Daoy (cell line): ENCODE results near the gene IDI1. TPM values are rescaled to one million over a fixed set of nuclear protein-coding genes. Genes with fewer than 3 reads are reported as not detected.
A peak's percentile ranks its signal among the peaks of the same experiment; 100 is the strongest.
"Not testable (repeated sequence)": the region's sequence is repeated elsewhere in the genome, so short reads cannot be mapped to it uniquely, and the experiment has no call there.

Experiments used
- DNase-seq: peaks from one replicate; pipeline ENCODE4 v3.0.0-alpha.2; 2015; ENCODE audit warnings: low read depth
- total RNA-seq: library from RNA; depleted of rRNA; stranded (reverse); fragments of >200 nt; shearing (Covaris generic); gene quantifications from 2 replicates; pipeline ENCODE4 v1.2.3, GENCODE V29; 2014

Gene IDI1
- total RNA-seq, 1 experiment from 2014 or later, result 50.8 TPM

DNA sequence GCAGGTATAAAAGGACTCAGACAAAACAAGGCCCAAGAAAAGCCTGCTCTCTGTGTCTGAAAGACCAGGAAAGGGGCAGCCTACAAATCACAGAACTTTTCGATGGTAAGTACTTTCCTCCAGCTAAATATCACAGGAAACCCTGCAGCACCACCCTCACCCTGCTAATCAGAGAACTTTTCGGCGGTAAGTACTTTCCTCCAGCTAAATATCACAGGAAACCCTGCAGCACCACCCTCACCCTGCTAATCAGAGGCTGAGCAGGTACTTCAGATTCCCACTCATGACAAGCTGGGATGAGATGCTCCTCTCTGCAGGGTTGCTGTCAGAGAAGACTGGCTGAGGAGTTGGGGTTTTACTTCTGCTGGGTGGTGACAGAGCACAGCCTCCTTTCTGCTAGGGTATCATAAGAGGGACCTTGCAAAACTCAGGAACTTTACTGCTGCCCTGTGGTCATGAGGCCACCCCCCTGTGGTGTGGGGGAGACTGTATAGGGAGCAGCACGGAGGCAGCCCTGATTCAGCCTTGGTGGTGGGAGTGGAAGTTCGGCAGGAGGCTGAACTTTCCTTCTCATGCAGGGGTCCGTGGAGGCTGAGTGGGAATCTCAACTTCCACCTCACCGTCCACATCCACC is 14.4 kb upstream of the IDI1 start:
- no peak for DNase-seq

DNA sequence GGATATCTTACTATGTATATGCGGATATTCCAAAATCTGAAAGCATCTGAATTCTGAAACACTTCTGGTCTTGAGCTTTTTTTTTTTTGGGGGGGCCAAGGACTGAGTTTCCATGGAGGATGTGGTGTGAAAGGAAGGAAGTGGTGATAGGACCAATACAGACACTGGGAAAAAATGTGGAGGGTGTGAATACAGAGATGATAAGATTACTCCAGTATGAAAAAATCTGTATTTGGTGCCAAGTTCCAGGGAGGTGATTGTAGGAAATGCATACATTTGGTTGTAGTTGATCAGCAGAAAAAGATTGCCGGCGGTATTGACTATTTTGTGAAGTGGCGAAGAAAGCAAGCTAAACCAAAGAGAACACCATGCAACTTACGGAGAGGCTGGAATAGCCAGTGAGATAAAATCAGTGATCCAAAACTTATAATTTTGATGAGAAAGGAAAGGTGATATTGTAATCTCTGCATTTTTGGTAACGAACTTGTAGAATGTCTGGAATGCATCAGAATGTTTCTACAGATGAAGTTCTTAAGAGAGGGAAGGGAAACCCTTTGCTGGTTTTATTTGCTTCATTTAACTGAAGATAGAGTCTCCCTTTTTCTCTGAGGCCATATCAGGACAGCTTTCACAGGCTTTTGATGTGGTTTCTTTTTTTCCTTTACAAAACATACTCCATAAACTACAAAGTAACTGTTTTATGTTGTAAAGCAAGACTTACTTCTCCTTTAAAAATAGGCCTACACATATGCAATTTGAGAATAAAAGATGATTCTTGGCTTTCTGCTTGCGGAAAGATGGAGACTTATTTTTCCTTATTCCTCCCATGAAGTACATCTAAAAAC is 13.2 kb upstream of the IDI1 start:
- peak; percentile 46 for DNase-seq

DNA sequence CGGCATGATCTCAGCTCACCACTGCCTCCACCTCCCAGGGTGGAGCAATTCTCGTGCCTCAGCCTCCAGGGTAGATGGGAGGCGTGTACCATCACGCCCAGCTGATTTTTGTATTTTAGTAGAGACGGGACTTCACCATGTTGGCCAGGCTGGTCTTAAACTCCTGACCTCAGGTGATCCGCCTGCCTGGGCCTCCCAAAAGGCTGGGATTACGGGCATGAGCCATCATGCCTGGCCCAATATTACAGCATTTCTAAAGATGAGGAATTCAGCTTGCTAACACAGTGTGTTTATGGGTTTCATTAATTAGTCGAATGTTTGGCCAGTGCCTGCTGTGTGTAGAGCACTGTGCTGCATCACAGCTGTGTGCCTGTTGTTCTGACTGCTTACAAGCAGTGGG is 11.0 kb upstream of the IDI1 start:
- no peak for DNase-seq

DNA sequence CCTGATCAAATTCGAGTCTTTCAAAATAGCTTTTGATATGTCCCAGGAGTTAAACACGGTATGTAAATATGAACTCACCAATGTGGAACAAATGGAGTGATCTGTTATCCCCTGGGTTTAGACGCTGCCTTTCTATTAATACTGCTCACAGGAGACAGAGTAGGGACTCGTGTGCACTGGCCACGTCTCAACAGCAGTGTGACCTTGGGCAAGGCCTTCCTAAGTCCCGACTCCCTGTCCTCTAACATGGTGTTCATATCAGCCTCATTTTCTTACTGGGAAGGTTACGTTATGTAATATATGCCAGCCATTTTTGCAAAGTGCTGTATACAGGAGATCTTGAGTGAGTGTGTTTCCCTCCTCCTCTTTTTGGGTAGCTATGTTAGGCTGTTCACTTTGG is 9.1 kb upstream of the IDI1 start:
- no peak for DNase-seq

DNA sequence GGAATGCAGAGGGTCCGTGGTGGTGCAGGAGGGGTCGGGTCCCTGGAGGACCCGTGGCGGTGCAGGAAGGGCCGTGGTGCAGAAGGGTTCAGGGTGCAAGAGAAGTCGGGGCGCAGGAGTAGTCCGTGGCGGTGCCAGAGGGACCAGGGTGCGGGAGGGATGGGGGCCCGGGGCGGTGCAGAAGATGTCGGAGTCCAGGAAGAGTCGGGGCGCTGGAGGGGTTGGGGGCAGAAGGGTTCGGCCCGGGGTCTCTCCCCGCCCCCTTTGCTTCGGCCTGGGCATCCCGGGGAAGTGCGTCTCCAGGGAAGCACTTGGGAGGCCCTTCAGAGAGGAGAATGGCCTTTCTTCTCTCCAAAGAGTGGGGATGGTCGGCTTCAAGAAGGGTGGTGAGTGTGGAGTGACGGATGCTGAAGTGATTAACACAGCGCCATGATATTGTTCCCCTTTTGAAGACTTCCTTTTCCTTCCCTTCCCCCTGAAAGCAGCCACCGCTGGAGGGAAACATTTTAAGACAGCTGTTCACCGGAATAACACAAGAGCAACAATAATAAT is 8.3 kb upstream of the IDI1 start:
- DNase-seq, result no peak

DNA sequence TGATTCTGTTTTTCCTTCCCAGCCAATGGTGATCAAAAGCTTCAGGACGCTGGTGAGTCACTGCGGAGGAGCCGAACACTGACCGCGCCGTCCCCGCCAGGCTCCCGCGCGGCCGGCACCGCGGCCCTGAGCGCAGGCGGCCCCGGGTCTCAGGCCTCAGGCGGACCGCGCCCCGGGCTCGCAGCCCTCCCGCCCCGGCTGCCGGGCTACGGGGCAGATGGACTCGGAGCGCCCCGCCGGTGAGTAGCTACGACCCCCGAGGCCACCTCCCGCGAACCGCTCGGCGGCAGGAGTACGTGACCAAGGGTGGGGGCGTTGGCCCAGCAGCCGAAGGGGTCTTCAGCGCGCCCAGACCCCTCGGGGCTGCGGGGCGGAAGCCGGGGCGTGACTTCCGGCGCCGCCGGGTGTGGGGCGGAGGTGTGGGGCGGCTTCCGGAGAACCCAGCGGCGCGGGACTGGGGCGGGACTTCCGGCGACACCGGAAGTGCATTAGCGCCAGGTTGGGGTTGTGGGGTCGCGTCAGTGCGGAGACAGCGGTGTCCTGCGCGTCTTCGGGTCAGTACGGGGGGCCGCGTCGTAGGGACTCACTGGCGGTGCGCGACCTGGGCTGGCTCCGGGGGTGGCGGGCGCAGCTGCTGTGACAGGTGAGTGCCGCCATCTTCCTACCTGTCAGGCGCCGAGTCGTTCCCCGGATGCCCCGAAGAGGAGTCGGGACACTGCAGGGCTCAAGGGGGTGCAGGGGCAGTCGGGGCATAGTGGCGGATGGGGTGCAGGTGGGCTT is 7.6 kb upstream of the IDI1 start, which contains the start of gene WDR37:
TSS of gene WDR37 (plus strand) at position 60 of the 780 bp plus-strand sequence. CDS start 15,771 bp downstream, outside the sequence.
- peak; percentile 84 for DNase-seq

DNA sequence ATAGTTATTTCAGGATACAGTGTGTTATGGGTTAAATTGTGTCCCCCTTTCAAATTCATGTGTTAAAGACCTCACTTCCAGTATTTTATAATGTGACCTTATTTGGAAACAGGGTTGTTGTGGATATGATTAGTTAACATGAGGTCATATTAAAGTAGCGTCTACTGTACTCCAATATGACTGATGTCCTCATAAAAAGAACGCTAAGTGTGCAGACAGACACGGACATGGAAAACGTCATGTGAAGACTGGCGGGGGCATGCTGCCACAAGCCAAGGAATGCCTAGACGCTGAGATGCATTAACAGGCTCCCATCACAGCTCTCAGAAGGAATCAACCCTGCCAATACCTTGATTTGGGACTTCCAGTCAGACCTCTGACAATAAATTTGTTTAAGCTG is 5.8 kb upstream of the IDI1 start:
- DNase-seq, result no peak

DNA sequence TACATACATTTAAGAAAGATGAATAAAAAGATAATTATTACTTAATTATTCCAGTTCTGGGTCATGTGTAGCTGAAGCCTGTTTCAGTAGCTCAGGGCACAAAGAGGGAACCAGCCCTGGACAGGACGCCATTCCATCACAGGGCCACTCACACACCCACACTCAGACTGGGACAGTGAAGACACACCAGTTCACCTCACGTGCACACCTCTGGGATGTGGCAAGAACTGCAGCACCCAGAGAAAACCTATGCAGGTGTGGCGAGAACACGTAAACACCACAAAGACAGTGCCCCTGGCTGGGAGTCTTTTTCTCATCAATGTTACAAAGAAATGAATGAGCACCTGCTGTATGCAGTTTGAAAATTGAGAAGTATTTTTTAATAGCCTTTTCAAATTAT is 1.6 kb upstream of the IDI1 start:
- DNase-seq, result no peak

DNA sequence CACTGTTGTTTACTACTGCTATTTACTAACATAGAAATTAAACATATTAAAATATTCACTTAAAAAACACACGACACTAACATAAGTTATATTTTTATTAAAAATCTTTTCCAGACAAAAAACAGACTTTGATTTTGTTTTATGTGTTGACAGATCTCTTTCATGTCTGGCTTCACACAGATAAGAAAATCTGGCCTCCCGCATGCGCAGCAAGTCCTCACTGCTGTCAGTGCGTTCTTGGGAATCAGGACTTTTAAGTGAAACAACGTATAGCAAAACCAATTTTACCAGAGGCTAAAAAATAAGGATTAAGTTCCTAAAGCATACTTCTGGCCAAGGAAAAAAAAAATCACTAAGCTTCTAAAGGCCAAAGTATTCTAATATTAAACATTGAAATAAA is 1.2 kb upstream of the IDI1 start:
- DNase-seq, result no peak

DNA sequence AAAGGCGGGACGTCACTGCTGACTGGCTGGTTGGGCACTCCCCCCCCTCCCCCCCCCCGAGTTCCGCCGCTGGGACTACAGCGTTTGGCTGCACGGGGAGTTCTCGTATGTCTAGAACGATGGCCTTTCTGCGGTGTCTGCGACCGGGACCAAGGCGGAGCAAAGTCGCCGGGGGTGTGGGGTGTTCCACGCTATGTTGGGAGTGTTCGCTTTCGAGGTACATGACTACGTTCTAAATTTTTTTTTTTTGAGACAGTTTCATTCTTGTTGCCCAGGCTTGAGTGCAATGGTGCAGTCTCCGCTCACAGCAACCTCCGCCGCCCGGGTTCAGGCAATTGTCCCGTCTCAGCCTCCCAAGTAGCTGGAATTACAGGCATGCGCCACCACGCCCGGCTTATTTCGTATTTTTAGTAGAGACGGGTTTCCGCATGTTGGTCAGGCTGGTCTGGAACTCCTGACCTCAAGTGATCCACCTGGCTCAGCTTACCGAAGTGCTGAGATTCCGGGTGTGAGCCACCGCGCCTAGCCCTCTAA is 573 bp upstream of the IDI1 start:
- no peak for DNase-seq

DNA sequence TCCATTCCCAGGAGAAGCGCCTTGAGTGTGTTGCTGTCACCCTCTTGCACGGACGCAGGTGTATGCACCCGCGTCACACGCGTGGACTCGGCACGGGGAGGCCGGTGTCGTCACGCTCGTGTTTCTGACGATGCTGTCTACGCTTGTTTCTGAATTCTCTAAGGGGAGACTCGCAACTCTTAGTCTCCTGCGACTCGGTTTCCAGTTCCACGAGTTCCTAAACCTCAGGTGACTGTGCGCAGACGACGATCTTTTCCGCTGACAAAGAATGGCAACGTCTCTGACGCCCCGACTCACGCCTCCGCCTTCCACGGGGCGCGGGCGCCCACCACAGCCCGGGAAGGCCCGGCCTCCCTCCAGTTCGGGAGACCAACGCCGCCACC is 579 bp downstream of the IDI1 start:
- no peak for DNase-seq

DNA sequence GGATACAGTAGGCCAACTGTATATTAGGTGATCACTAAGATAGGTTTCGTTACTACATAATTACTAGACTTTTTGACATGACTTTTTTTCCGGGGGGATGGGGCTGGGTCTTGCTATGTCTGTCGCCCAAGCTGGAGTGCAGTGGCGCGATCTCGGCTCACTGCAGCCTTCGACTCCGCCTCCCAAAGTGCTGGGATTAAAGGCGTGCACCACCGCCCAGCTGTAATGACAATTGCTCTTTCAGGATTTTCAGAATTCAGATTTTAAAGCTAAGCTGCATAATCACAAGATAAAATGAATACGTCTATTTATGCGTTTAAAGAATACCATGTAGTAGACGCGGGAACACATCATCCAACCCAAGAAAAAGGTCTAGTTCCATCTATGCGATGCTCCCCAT is 982 bp downstream of the IDI1 start:
- no peak for DNase-seq

DNA sequence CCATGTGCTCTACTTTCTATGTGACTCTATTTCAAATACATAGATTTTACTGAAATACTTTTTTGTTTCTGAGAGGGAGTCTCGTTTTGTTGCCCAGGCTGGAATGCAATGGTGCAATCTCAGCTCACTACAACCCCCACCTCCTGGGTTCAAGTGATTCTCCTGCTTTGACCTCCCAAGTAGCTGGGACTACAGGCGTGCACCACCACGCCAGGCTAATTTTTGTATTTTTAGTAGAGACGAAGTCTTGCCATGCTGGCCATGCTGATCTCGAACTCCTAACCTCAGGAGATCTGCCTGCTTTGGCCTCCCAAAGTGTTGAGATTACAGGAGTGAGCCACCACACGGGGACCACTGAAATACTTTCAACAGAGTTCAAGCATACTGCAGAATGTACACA is 3.5 kb downstream of the IDI1 start:
- no peak for DNase-seq

DNA sequence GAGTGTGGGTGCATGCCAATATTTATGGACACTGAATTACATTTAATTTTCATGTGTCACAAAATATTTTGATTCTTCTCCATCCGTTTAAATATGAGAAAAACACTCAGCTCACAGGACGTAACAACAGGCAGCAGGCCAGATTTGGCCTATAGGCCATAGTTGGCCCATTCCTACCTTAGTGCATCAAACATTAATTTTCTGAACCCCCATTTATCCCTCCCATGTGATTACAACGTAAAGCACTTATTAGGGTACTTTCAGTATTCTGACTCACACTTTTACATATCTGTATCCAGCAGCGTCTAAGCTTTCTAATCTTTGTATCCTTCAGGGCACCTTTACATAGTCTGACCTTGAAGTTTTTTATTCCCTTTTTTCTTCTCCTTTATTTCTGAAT is 4.0 kb downstream of the IDI1 start:
- no peak for DNase-seq

DNA sequence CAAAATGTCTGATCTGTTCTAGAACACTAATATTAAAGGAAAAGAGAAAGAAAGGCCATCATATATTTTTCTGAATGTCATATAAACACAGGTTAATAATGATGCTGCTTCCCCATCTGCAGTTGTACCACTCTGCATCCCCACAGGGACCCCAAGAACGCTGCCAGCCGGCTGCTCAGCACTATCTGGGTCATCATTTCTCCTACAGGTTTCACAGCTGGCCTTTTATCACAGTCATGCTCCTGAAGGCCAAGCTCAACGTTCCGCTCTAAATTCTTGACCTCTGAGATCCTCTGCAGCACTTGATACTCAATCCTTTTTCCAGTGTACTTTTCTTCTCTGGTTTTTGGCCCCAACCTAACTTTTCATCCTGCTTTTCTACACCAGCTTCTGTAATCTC is 4.8 kb downstream of the IDI1 start:
- DNase-seq, result no peak

DNA sequence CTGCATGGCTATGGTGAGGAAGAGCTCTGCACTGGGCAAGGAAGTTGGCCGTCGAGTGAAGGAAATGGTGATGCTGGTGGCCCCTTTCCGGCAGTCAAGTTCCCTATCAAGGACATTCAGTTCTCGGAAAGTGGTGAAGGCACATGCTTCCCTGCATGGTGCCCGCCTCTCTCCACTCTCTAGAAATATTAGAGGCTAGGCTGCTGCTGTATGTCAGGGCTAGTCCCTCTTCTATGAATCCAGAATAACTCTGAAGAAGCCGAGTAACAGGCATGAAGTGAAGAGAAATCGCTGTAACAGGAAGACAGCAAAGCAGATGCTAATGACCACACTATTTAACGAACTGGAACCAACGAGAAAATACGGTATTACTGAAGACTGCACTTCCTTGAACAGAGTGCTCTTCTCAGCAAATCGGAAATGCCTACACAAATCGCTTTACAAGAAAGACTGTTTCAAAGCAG is 5.4 kb downstream of the IDI1 start:
- DNase-seq, result no peak

DNA sequence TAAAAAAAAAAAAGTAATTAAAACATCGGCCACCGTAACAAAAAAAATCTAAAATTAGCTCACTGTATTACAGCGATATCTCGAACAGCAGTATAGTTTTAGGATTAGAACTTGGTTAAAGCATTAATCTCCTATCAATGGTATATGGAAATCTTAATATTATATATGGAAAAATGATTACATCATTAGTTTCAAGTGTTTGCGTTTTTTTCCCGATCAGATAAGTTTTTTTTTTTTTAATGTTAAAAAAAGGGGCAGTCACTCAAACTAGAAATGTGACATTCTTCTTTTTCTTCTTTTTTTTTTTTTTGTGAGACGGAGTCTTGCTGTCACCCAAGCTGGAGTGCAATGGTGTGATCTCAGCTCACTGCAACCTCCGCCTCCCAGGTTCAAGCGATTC is 7.4 kb downstream of the IDI1 start:
- no peak for DNase-seq

DNA sequence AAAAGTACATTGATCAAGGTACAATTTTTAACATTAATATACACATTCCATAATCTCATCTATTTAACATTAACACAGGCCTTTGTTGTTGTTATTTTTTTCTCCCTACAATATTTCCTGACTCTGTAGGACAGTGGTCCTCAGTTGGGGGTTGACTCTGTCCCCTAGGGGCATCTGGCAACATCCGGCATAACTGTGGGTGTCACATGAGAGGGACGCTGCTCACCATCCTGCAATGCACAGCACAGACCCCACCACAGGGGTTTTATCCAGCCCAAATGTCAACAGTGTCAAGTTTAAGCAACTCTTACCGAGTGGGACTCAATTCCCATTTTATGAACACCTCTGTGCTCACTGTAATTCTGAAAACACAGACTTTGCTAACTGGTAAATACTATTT is 8.8 kb downstream of the IDI1 start:
- no peak for DNase-seq

DNA sequence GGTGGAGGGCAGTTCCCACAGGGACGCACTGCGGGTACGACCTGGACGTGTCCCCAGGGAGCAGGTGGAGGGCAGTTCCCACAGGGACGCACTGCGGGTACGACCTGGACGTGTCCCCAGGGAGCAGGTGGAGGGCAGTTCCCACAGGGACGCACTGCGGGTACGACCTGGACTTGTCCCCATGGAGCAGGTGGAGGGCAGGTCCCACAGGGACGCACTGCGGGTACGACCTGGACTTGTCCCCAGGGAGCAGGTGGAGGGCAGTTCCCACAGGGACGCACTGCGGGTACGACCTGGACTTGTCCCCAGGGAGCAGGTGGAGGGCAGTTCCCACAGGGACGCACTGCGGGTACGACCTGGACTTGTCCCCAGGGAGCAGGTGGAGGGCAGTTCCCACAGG is 10.2 kb downstream of the IDI1 start:
- not testable (repeated sequence) for DNase-seq

DNA sequence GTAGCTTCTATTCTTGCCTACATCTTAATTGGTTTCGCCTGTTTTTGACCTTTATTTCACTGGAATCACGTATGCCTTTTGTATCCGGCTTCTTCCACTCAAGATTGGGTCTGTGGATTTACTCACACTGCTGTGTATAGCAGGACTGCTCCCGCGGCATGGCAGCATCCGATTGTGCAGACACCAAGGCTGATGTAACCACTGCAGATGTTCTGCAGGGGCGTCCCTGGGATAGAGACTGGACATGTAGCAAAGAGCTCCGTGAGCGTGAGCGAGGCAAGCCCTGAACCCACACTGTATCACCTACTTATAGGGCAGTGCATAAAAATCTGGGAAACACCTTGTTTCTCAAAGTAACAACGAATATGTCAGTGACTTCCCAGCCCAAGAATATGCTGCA is 11.8 kb downstream of the IDI1 start:
- no peak for DNase-seq

DNA sequence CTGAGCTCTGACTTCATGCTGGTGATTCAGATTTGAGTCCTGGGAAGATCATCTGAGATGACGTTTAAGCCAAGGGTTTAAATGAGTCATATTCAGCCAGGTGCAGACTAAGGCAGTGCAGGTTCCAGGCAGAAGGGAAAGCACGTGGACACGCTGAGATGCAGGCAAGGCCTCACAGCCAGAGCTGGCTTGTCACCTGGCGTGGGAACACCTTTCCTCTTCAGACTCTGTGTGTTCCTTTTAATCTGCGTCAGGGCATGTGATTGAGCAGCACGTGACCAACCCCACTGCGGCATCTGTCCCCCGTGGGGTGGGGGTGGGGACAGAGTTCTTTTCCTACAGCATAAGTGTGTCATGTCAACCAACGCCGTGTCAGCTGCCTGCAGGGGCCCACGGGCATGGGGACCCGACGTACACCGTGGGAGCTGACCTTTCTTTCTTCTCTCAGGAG is 12.6 kb downstream of the IDI1 start:
- peak; percentile 33 for DNase-seq

DNA sequence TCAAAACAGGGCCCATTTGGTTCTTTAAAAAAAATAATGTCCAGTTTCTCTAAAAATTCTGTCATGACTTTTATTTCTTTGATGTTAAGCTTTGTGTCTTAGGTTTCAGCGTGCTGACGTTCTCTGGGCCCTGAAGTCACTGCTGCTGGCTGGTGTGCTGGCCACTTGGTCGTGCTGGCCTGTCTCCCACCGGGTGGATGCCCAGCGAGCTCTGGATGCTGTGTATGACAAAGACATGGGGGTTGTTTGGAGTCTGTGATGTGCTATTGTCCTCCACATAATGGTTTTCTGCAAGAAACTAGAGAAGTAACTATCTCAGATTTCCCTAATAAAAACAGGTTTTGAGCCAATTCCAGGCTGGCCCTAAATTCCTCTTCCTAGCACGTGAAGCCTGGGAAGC is 13.7 kb downstream of the IDI1 start:
- DNase-seq, result no peak
